B cell (primary cell): ENCODE data around the gene ZNF808. TPM values are rescaled to one million over a fixed set of nuclear protein-coding genes. Genes with fewer than 3 reads are reported as not detected.
A peak's percentile ranks its signal among the peaks of the same experiment; 100 is the strongest.
"Not testable (repeated sequence)": the region's sequence is repeated elsewhere in the genome, so short reads cannot be mapped to it uniquely, and the experiment has no call there.

Experiments used
- ATAC-seq: fragments of 200-7000 bp; cut with Tn5 transposase; one replicate; pipeline ENCODE4 v1.10.0; 2021; ENCODE audit warnings: low read depth, mild to moderate bottlenecking, moderate number of reproducible peaks, moderate library complexity
- CTCF ChIA-PET: fragments of 350-600 bp; sonication (Branson Sonifier 250); formaldehyde crosslinking; loops from one replicate; lab custom pipeline; 2021; ENCODE audit warnings: antibody characterized with exemption, inconsistent platforms; lab: Charles Lee
- POLR2A ChIA-PET: fragments of 350-600 bp; sonication (Branson Sonifier 250); formaldehyde crosslinking; loops from one replicate; lab custom pipeline; 2021; ENCODE audit warnings: antibody characterized with exemption; lab: Charles Lee
- DNase-seq: peaks from one replicate; pipeline ENCODE4 v3.0.0; 2013
- H2AFZ ChIP-seq: 2 replicates; pipeline ENCODE4 v1.6.1; 2012; ENCODE audit warnings: mild to moderate bottlenecking, low read depth, low read length; ENCODE audit not compliant: insufficient read depth, poor library complexity, severe bottlenecking
- H3K27ac ChIP-seq, 2 donors: 1 replicate in 1 of 2; 2 replicates in 1 of 2; pipeline ENCODE4 v1.5.1; 2012 to 2013; ENCODE audit warnings: low read length in 2 of 2, mild to moderate bottlenecking in 2 of 2, moderate library complexity in 1 of 2
- H3K27me3 ChIP-seq, 4 experiments: fragments of 200-600 bp in 1 of 4; sonication (generic) in 1 of 4; replicated peaks in 1 of 4; 1 replicate in 2 of 4; 2 replicates in 2 of 4; pipeline versions ENCODE4 v1.6.1 to v1.7.0; 2013 to 2016; ENCODE audit warnings: low read length in 3 of 4, mild to moderate bottlenecking in 2 of 4, mixed read lengths in 1 of 4, moderate library complexity in 1 of 4; ENCODE audit not compliant: insufficient read depth in 4 of 4, control insufficient read depth in 3 of 4; ENCODE audit errors: control extremely low read depth in 1 of 4
- H3K36me3 ChIP-seq, 2 experiments: replicated peaks in 1 of 2; 1 replicate in 1 of 2; 2 replicates in 1 of 2; pipeline versions ENCODE4 v1.6.1 to v1.7.1; 2013; ENCODE audit warnings: low read length in 1 of 2; ENCODE audit not compliant: insufficient read depth in 2 of 2, control insufficient read depth in 1 of 2; ENCODE audit errors: control extremely low read depth in 1 of 2, extremely low read depth in 1 of 2
- H3K4me1 ChIP-seq, 2 donors: fragments of 200-600 bp in 1 of 2; sonication (generic) in 1 of 2; 1 replicate in 1 of 2; 2 replicates in 1 of 2; pipeline versions ENCODE4 v1.5.1 to v1.6.1; 2013 to 2017; ENCODE audit warnings: low read length in 2 of 2; ENCODE audit not compliant: control insufficient read depth in 2 of 2, insufficient read depth in 2 of 2
- H3K4me2 ChIP-seq: replicated peaks from 2 replicates; pipeline ENCODE3; 2012; ENCODE audit warnings: mild to moderate bottlenecking, low read depth, low read length; ENCODE audit not compliant: poor library complexity, severe bottlenecking
- H3K4me3 ChIP-seq, 5 experiments: fragments of 200-600 bp in 1 of 5; sonication (generic) in 1 of 5; 1 replicate in 3 of 5; 2 replicates in 2 of 5; pipeline versions ENCODE4 v1.5.1 to v1.7.0; 2011 to 2016; ENCODE audit warnings: low read length in 4 of 5, mild to moderate bottlenecking in 4 of 5, low read depth in 2 of 5, control low read depth in 1 of 5, moderate library complexity in 1 of 5; ENCODE audit not compliant: insufficient read depth in 1 of 5; ENCODE audit errors: control extremely low read depth in 1 of 5, extremely low read depth in 1 of 5
- H3K79me2 ChIP-seq: fragments of 200-600 bp; sonication (generic); one replicate; pipeline ENCODE4 v1.6.0; 2016; ENCODE audit warnings: low read length; ENCODE audit not compliant: control insufficient read depth, insufficient read depth
- H3K9ac ChIP-seq: fragments of 200-600 bp; sonication (generic); 2 replicates; pipeline ENCODE4 v1.6.1; 2017; ENCODE audit warnings: mild to moderate bottlenecking, low read length, moderate library complexity
- H3K9me3 ChIP-seq, 3 donors: one replicate each; pipeline versions ENCODE4 v1.6.1 to v1.7.1; 2013; ENCODE audit warnings: low read length in 2 of 3; ENCODE audit not compliant: control insufficient read depth in 2 of 3, insufficient read depth in 1 of 3; ENCODE audit errors: control extremely low read depth in 1 of 3
- H4K20me1 ChIP-seq: 2 replicates; pipeline ENCODE4 v1.6.0; 2012; ENCODE audit warnings: mild to moderate bottlenecking, low read length; ENCODE audit not compliant: insufficient read depth, control insufficient read depth, poor library complexity, severe bottlenecking
- H3K27ac Mint-ChIP-seq: one replicate; pipeline ENCODE4 v1.8.0; 2021; ENCODE audit warnings: mixed read lengths
- H3K27me3 Mint-ChIP-seq: one replicate; pipeline ENCODE4 v1.8.0; 2021; ENCODE audit warnings: mixed read lengths
- H3K4me1 Mint-ChIP-seq: one replicate; pipeline ENCODE4 v1.8.0; 2021; ENCODE audit warnings: mixed read lengths
- H3K4me3 Mint-ChIP-seq: one replicate; pipeline ENCODE4 v1.8.0; 2021; ENCODE audit warnings: mixed read lengths
- H3K9me3 Mint-ChIP-seq: one replicate; pipeline ENCODE4 v1.8.0; 2022; ENCODE audit warnings: mixed read lengths; ENCODE audit not compliant: insufficient read depth
- EZH2 ChIP-seq: IDR thresholded peaks from 2 replicates; pipeline ENCODE4 v1.6.1; 2012; ENCODE audit warnings: borderline replicate concordance, low read depth, mild to moderate bottlenecking, moderate library complexity, low read length; ENCODE audit not compliant: insufficient read depth, poor library complexity, severe bottlenecking
- WGBS: methylation state at CpG from one replicate; pipeline ENCODE4 v1.1.5; 2013; ENCODE audit warnings: missing lambda C conversion rate; ENCODE audit not compliant: insufficient coverage; 5-methylcytosine and 5-hydroxymethylcytosine counted together
- intact Hi-C: fragments of 100-400 bp; cut with micrococcal nuclease; formaldehyde crosslinking; loops from one replicate; pipeline ENCODE4 v1.10.0; 2022
- polyA plus RNA-seq: library from polyadenylated mRNA; depleted of rRNA; stranded (reverse); fragments of >200 nt; gene quantifications from 2 replicates; pipeline ENCODE4 v1.2.3, GENCODE V29; 2012
- total RNA-seq, 2 donors: library from RNA; stranded (reverse); fragments of 120-200 nt in 1 of 2; gene quantifications; 1 replicate in 1 of 2; 2 replicates in 1 of 2; pipeline versions ENCODE4 v1.2.3 to v1.2.4, GENCODE V29; 2013 to 2022
- TF ChIP-seq, protein P1 (sequence below): fragments of 200-600 bp; IDR thresholded peaks from one replicate; pipeline ENCODE4 v1.8.0; 2022; ENCODE audit warnings: antibody characterized with exemption, mild to moderate bottlenecking

The ZNF808 gene
- total and polyA plus RNA-seq, 2 donors (not counting 1 experiment from before 2014, with no cell fraction given): 8.8 to 56.0 TPM

DNA sequence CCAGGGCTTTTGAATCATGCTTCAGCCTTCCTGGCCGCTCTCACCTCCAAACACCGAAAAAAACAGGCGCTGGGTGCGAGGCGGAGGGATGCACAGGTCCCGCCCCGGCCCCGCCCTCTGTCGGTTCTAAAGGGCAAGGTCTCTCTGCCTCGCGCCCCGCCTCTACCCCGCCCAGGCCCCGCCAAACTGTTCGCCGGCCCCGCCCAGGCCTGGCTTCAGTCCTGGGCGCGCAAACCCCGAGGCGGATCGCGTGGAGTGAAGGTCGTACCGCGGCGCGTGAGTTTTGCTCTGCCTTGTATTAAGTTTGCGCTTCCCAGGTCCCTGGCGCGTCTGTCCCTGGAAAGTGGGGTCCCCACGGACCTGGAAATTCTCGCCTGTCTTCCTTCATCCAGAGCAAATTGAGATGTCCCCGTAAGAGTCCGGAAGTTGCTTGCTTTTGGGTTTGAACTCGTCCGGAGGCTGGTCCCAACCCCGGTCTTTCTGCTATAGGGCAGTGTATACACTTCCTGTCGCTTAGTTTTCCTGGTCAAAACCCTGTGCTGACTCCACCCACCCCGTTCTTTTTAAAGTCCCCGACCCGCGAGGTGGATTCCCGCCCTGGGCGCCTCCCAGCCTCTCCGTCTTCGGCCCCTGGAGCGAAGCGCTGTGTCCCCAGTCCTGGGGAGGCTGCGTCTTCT lies 8.4 kb downstream of the ZNF808 start:
- intact Hi-C loops: loop anchor here (1.0 to 5.0 kb wide), 5 partner anchors 9 to 394 kb away; partner anchors contain the start of genes ZNF701, ZNF808 and ZNF83
- Mint-ChIP-seq H3K27me3 (no peaks in the 10 kb centered on the region), H3K4me1 (peaks cover 31% of the 10 kb centered on the region), H3K27ac (peak overlapping the region; percentile 90), H3K9me3 (no peaks in the 10 kb centered on the region), H3K4me3 (peak overlapping the region; percentile 95)
- Histone ChIP-seq H3K27ac (peak overlapping the region; percentile 45 to 77), H3K9ac (peak overlapping the region; percentile 74), H3K79me2 (peaks cover 42% of the 10 kb centered on the region), H4K20me1 (no peaks in the 10 kb centered on the region), H3K27me3 (no peaks in the 10 kb centered on the region), H3K4me1 (peaks cover 2 to 18% of the 10 kb centered on the region in 2 donors), H3K4me2 (peak overlapping the region; percentile 67), H3K4me3 (peak overlapping the region; percentile 71 to 86 (median 76)), H3K9me3 (peaks cover 0 to 15% (median 0%) of the 10 kb centered on the region in 3 donors), H2AFZ (peak overlapping the region; percentile 85), H3K36me3 (peaks cover 0 to 7% of the 10 kb centered on the region in 2 experiments)
- DNase-seq (peak; percentile 90), ATAC-seq (peak; percentile 99)
- CTCF ChIA-PET: no interaction called here
- TF ChIP-seq, protein P1, sequence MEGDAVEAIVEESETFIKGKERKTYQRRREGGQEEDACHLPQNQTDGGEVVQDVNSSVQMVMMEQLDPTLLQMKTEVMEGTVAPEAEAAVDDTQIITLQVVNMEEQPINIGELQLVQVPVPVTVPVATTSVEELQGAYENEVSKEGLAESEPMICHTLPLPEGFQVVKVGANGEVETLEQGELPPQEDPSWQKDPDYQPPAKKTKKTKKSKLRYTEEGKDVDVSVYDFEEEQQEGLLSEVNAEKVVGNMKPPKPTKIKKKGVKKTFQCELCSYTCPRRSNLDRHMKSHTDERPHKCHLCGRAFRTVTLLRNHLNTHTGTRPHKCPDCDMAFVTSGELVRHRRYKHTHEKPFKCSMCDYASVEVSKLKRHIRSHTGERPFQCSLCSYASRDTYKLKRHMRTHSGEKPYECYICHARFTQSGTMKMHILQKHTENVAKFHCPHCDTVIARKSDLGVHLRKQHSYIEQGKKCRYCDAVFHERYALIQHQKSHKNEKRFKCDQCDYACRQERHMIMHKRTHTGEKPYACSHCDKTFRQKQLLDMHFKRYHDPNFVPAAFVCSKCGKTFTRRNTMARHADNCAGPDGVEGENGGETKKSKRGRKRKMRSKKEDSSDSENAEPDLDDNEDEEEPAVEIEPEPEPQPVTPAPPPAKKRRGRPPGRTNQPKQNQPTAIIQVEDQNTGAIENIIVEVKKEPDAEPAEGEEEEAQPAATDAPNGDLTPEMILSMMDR: peak; percentile 29
- no peak for TF ChIP-seq EZH2
- WGBS: under 1% methylated on average over 50 of the region's 50 CpGs
- POLR2A ChIA-PET: no interaction called here

DNA sequence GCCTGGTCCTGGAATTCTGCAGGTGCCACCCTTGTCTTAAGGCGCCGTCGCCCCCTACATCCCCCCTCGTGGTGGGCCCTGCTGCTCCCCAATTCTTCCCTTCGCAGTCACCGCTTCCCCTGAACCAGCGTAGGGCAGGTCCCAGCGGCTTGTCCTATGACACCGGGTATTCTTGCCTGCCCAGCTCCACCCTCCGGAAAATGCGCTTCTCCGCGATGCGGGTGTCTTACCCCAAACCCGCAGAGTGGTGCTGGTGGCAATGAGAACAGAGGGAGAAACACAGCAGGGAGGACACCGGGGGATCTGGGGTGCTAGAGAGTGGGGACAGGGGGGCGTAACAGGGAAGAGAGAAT lies 9.0 kb downstream of the ZNF808 start:
- H3K9me3 ChIP-seq: peaks cover 0 to 16% (median 0%) of the 10 kb centered on the region in 3 donors
- peaks cover 0 to 7% of the 10 kb centered on the region in 2 experiments for H3K36me3 ChIP-seq
- no peaks in the 10 kb centered on the region for H3K9me3 Mint-ChIP-seq
- intact Hi-C loops: loop anchor here (1.0 to 5.0 kb wide), 2 partner anchors 34 to 394 kb away; partner anchors contain the start of gene ZNF701
- H3K27me3 Mint-ChIP-seq: no peaks in the 10 kb centered on the region
- TF ChIP-seq, protein P1: no peak
- peaks cover 43% of the 10 kb centered on the region for H3K79me2 ChIP-seq
- H3K9ac ChIP-seq: peak overlapping the region; percentile 74
- 9% methylated on average over 17 of the region's 17 CpGs for WGBS
- H3K4me1 Mint-ChIP-seq: peaks cover 31% of the 10 kb centered on the region
- H2AFZ ChIP-seq: peak overlapping the region; percentile 85
- peak overlapping the region; percentile 45 to 77 for H3K27ac ChIP-seq
- peak overlapping the region; percentile 95 for H3K4me3 Mint-ChIP-seq
- DNase-seq: no peak
- POLR2A ChIA-PET: no interaction called here
- H3K27me3 ChIP-seq: no peaks in the 10 kb centered on the region
- peak; percentile 11 for ATAC-seq
- H3K27ac Mint-ChIP-seq: peak overlapping the region; percentile 90
- no peaks in the 10 kb centered on the region for H4K20me1 ChIP-seq
- peaks cover 2 to 18% of the 10 kb centered on the region in 2 donors for H3K4me1 ChIP-seq
- peak overlapping the region; percentile 71 to 86 (median 76) for H3K4me3 ChIP-seq
- CTCF ChIA-PET: no interaction called here
- H3K4me2 ChIP-seq: peak overlapping the region; percentile 67

DNA sequence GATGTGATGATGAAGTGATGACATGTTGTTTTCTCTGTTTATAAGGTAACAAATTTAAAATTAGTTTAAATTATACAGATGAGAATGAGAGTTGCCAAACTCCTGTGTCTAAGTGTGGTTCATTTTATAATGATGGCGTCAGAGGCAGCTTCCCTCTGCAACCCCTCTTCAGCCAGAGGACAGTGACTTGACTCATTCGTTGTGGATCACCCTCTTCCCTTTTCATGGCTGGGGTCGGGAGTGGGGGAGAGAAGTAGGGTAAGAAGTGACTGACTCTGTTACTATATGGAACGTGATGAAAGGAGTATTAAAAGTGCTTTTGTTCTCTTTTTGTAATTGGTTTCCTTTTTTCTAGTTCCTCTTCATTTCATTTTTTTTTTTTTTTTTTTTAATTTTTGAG lies 11.3 kb downstream of the ZNF808 start:
- peaks cover 2 to 18% of the 10 kb centered on the region in 2 donors for H3K4me1 ChIP-seq
- H3K9me3 ChIP-seq: peaks cover 0 to 26% (median 0%) of the 10 kb centered on the region in 3 donors
- H3K4me2 ChIP-seq, H3K27ac Mint-ChIP-seq, H2AFZ ChIP-seq, CTCF ChIA-PET, H4K20me1 ChIP-seq, H3K9ac ChIP-seq, H3K27me3 Mint-ChIP-seq, POLR2A ChIA-PET, DNase-seq, H3K4me3 Mint-ChIP-seq, ATAC-seq, H3K4me3 ChIP-seq, H3K27me3 ChIP-seq, H3K9me3 Mint-ChIP-seq, H3K27ac ChIP-seq: not testable (repeated sequence)
- H3K4me1 Mint-ChIP-seq: peaks cover 36% of the 10 kb centered on the region
- H3K79me2 ChIP-seq: peaks cover 48% of the 10 kb centered on the region
- no CpG with 5 or more reads among the region's 4 CpGs for WGBS
- peaks cover 0 to 15% of the 10 kb centered on the region in 2 experiments for H3K36me3 ChIP-seq
- intact Hi-C loops: loop anchor here (5.0 kb wide), 1 partner anchor 397 kb away; no protein-coding TSS in a partner anchor
